ENCODE data around the gene SLC39A12. TPM values are rescaled to one million over a fixed set of nuclear protein-coding genes. Genes with fewer than 3 reads are reported as not detected.

SLC39A12 gene
- total and polyA plus RNA-seq, 2 experiments from 2014 or later = not detected

DNA sequence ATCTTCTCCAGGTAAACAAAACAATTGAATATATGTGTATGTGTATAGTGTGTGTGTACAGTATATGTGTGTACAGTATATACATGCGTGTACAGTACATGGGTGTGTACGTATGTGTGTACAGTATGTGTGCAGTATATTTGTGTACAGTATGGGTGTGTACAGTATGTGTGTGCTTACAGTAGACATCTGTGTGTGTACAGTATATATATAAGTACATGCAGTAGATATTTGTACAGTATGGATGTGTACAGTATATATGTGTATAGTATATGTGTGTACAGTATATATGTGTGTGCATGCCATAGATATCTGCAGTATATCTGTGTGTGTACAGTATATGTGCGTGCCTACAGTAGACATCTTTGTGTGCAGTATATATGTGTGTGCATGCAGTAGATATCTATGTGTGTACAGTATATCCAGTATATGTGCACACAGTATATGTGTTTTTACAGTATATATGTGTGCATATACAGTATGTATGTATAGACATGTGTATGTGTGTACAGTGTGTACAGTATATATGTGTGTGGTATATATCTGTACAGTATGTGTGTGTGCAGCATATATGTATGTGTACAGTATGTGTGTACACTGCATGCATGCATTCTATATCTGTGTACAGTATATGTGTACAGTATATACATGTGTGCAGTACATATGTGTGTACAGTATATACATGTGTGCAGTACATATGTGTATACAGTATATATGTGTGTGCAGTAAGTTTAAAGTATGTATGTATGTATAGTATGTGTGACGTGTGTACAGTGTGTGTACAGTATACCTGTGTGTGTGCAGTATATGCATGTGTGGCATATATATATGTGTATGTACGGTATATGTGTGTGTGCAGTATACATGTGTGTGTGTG, 37.3 kb upstream of the SLC39A12 start (continued):
- TF ChIP-seq, protein P1, sequence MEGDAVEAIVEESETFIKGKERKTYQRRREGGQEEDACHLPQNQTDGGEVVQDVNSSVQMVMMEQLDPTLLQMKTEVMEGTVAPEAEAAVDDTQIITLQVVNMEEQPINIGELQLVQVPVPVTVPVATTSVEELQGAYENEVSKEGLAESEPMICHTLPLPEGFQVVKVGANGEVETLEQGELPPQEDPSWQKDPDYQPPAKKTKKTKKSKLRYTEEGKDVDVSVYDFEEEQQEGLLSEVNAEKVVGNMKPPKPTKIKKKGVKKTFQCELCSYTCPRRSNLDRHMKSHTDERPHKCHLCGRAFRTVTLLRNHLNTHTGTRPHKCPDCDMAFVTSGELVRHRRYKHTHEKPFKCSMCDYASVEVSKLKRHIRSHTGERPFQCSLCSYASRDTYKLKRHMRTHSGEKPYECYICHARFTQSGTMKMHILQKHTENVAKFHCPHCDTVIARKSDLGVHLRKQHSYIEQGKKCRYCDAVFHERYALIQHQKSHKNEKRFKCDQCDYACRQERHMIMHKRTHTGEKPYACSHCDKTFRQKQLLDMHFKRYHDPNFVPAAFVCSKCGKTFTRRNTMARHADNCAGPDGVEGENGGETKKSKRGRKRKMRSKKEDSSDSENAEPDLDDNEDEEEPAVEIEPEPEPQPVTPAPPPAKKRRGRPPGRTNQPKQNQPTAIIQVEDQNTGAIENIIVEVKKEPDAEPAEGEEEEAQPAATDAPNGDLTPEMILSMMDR (conservative IDR thresholded peaks at IDR 0.05; ENCODE audit: low read depth in 2 of 2) = no peak
- TF ChIP-seq NANOG (IDR thresholded peaks at IDR 0.05; ENCODE audit: borderline replicate concordance) = no peak

DNA sequence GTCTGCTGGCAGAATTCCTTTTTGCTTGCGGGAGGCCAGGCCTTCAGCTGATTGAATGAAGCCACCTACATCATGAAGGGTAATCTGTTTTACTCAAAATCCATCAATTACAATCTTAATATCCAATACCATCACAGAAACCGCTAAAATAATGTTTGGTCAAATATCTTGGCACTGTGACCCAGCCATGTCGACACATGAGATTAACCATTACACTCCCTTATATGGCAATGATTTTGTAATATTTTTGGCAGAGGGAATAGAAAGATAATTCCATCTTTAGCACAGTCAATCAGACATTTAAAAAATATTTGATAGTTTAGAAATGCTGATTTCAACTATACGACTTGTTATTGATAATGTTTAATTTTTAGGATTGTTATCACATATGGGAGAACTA, 36.5 kb upstream of the SLC39A12 start:
- no peaks in the 10 kb centered on the region for H3K9me2 ChIP-seq (ENCODE audit: insufficient read depth)
- H3K27me3 ChIP-seq (ENCODE audit: insufficient read depth) = no peaks in the 10 kb centered on the region
- Mint-ChIP-seq H3K9me3 (peaks cover 4% of the 10 kb centered on the region; the same call in 2 of the 3 replicates), H3K4me3 (no peak overlapping the region), H3K36me3 (ENCODE audit: low read depth) (no peaks in the 10 kb centered on the region), H3K4me1 (peaks cover 4% of the 10 kb centered on the region), H3K27me3 (ENCODE audit: insufficient read depth, low read depth, poor library complexity) (no peaks in the 10 kb centered on the region), H3K27ac (no peak overlapping the region)
- DNase-seq (ENCODE audit: low spot score) (no peak), ATAC-seq (no peak)
- no peak overlapping the region for H3K27ac ChIP-seq (ENCODE audit: low read depth)
- H3K36me3 ChIP-seq (ENCODE audit: insufficient read depth) = no peaks in the 10 kb centered on the region
- no peak overlapping the region for H3K4me3 ChIP-seq
- H3K4me1 ChIP-seq (ENCODE audit: insufficient read depth) = no peaks in the 10 kb centered on the region
- H4K20me1 ChIP-seq (replicated peaks; ENCODE audit: insufficient read depth) = no peaks in the 10 kb centered on the region
- no peaks in the 10 kb centered on the region for H3F3A ChIP-seq (replicated peaks; ENCODE audit: low read depth)
- TF ChIP-seq ZNF331 (CRISPR knock-in tag; IDR thresholded peaks at IDR 0.05; ENCODE audit: low read depth) = no peak
- TF ChIP-seq JUNB (IDR thresholded peaks at IDR 0.05; ENCODE audit: unreplicated experiment) = no peak
- TF ChIP-seq STAT1 (IDR thresholded peaks at IDR 0.05; ENCODE audit: unreplicated experiment) = no peak
- TF ChIP-seq, protein P1 (conservative IDR thresholded peaks at IDR 0.05; ENCODE audit: low read depth in 2 of 2) = no peak
- TF ChIP-seq EZH2phosphoT487 (IDR thresholded peaks at IDR 0.05; ENCODE audit: unreplicated experiment) = no peak
- no peak for TF ChIP-seq CREB1 (CRISPR knock-in tag; IDR thresholded peaks at IDR 0.05; ENCODE audit: low read depth)
- TF ChIP-seq, protein P2, sequence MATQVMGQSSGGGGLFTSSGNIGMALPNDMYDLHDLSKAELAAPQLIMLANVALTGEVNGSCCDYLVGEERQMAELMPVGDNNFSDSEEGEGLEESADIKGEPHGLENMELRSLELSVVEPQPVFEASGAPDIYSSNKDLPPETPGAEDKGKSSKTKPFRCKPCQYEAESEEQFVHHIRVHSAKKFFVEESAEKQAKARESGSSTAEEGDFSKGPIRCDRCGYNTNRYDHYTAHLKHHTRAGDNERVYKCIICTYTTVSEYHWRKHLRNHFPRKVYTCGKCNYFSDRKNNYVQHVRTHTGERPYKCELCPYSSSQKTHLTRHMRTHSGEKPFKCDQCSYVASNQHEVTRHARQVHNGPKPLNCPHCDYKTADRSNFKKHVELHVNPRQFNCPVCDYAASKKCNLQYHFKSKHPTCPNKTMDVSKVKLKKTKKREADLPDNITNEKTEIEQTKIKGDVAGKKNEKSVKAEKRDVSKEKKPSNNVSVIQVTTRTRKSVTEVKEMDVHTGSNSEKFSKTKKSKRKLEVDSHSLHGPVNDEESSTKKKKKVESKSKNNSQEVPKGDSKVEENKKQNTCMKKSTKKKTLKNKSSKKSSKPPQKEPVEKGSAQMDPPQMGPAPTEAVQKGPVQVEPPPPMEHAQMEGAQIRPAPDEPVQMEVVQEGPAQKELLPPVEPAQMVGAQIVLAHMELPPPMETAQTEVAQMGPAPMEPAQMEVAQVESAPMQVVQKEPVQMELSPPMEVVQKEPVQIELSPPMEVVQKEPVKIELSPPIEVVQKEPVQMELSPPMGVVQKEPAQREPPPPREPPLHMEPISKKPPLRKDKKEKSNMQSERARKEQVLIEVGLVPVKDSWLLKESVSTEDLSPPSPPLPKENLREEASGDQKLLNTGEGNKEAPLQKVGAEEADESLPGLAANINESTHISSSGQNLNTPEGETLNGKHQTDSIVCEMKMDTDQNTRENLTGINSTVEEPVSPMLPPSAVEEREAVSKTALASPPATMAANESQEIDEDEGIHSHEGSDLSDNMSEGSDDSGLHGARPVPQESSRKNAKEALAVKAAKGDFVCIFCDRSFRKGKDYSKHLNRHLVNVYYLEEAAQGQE (IDR thresholded peaks at IDR 0.05; ENCODE audit: unreplicated experiment) = no peak
- TF ChIP-seq, protein P3, sequence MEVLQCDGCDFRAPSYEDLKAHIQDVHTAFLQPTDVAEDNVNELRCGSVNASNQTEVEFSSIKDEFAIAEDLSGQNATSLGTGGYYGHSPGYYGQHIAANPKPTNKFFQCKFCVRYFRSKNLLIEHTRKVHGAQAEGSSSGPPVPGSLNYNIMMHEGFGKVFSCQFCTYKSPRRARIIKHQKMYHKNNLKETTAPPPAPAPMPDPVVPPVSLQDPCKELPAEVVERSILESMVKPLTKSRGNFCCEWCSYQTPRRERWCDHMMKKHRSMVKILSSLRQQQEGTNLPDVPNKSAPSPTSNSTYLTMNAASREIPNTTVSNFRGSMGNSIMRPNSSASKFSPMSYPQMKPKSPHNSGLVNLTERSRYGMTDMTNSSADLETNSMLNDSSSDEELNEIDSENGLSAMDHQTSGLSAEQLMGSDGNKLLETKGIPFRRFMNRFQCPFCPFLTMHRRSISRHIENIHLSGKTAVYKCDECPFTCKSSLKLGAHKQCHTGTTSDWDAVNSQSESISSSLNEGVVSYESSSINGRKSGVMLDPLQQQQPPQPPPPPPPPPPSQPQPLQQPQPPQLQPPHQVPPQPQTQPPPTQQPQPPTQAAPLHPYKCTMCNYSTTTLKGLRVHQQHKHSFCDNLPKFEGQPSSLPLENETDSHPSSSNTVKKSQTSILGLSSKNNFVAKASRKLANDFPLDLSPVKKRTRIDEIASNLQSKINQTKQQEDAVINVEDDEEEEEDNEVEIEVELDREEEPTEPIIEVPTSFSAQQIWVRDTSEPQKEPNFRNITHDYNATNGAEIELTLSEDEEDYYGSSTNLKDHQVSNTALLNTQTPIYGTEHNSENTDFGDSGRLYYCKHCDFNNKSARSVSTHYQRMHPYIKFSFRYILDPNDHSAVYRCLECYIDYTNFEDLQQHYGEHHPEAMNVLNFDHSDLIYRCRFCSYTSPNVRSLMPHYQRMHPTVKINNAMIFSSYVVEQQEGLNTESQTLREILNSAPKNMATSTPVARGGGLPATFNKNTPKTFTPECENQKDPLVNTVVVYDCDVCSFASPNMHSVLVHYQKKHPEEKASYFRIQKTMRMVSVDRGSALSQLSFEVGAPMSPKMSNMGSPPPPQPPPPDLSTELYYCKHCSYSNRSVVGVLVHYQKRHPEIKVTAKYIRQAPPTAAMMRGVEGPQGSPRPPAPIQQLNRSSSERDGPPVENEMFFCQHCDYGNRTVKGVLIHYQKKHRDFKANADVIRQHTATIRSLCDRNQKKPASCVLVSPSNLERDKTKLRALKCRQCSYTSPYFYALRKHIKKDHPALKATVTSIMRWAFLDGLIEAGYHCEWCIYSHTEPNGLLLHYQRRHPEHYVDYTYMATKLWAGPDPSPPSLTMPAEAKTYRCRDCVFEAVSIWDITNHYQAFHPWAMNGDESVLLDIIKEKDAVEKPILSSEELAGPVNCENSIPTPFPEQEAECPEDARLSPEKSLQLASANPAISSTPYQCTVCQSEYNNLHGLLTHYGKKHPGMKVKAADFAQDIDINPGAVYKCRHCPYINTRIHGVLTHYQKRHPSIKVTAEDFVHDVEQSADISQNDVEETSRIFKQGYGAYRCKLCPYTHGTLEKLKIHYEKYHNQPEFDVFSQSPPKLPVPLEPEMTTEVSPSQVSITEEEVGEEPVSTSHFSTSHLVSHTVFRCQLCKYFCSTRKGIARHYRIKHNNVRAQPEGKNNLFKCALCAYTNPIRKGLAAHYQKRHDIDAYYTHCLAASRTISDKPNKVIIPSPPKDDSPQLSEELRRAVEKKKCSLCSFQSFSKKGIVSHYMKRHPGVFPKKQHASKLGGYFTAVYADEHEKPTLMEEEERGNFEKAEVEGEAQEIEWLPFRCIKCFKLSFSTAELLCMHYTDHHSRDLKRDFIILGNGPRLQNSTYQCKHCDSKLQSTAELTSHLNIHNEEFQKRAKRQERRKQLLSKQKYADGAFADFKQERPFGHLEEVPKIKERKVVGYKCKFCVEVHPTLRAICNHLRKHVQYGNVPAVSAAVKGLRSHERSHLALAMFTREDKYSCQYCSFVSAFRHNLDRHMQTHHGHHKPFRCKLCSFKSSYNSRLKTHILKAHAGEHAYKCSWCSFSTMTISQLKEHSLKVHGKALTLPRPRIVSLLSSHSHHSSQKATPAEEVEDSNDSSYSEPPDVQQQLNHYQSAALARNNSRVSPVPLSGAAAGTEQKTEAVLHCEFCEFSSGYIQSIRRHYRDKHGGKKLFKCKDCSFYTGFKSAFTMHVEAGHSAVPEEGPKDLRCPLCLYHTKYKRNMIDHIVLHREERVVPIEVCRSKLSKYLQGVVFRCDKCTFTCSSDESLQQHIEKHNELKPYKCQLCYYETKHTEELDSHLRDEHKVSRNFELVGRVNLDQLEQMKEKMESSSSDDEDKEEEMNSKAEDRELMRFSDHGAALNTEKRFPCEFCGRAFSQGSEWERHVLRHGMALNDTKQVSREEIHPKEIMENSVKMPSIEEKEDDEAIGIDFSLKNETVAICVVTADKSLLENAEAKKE (CRISPR knock-in tag; IDR thresholded peaks at IDR 0.05) = no peak
- no peak overlapping the region for H2AFZ ChIP-seq
- no peaks in the 10 kb centered on the region for H3K79me2 ChIP-seq (replicated peaks; ENCODE audit: insufficient read depth)
- H3K4me2 ChIP-seq = no peak overlapping the region
